Osteoblast (primary cell): Measurements from ENCODE around the gene FAM180A. TPM values are rescaled to one million over a fixed set of nuclear protein-coding genes. Genes with fewer than 3 reads are reported as not detected.
"Not testable (repeated sequence)": the region's sequence is repeated elsewhere in the genome, so short reads cannot be mapped to it uniquely, and the experiment has no call there.

ENCODE experiments used
- DNase-seq: peaks from one replicate; pipeline ENCODE4 v3.0.0; 2011; ENCODE audit warnings: low spot score, mixed read lengths; ENCODE audit not compliant: insufficient read length; ENCODE audit errors: missing footprints
- H2AFZ ChIP-seq: 2 replicates; pipeline ENCODE4 v1.6.0; 2011; ENCODE audit warnings: mild to moderate bottlenecking, low read length
- H3K27ac ChIP-seq: 2 replicates; pipeline ENCODE4 v1.5.1; 2011; ENCODE audit warnings: mild to moderate bottlenecking, low read depth, low read length, moderate library complexity
- H3K27me3 ChIP-seq: 2 replicates; pipeline ENCODE4 v1.6.0; 2012; ENCODE audit warnings: mild to moderate bottlenecking, control low read depth, inconsistent platforms, low read length, moderate library complexity; ENCODE audit not compliant: insufficient read depth
- H3K36me3 ChIP-seq: 2 replicates; pipeline ENCODE4 v1.5.1; 2011; ENCODE audit warnings: mild to moderate bottlenecking, low read length, control low read depth, moderate library complexity; ENCODE audit not compliant: insufficient read depth
- H3K4me1 ChIP-seq: 2 replicates; pipeline ENCODE4 v1.5.1; 2011; ENCODE audit warnings: mild to moderate bottlenecking, low read length, control low read depth, moderate library complexity; ENCODE audit not compliant: insufficient read depth
- H3K4me2 ChIP-seq: 2 replicates; pipeline ENCODE4 v1.6.0; 2011; ENCODE audit warnings: mild to moderate bottlenecking, low read length; ENCODE audit not compliant: insufficient read depth
- H3K4me3 ChIP-seq: fragments of 200-600 bp; sonication (generic); 3 replicates; pipeline ENCODE4 v1.5.1; 2012; ENCODE audit warnings: mild to moderate bottlenecking, low read length, inconsistent platforms; ENCODE audit not compliant: insufficient read depth
- H3K79me2 ChIP-seq: 2 replicates; pipeline ENCODE4 v1.6.0; 2012; ENCODE audit warnings: mild to moderate bottlenecking, low read length, control low read depth, inconsistent platforms; ENCODE audit not compliant: insufficient read depth
- H3K9me3 ChIP-seq: 2 replicates; pipeline ENCODE4 v1.5.1; 2011; ENCODE audit warnings: low read depth, low read length, control low read depth
- H4K20me1 ChIP-seq: 2 replicates; pipeline ENCODE4 v1.6.0; 2012; ENCODE audit warnings: mild to moderate bottlenecking, low read length, control low read depth; ENCODE audit not compliant: insufficient read depth
- total RNA-seq: library from RNA; depleted of rRNA; stranded (reverse); fragments of >200 nt; gene quantifications from 2 replicates; pipeline ENCODE4 v1.2.3, GENCODE V29; 2012
- TF ChIP-seq, protein P1 (sequence below): IDR thresholded peaks from 2 replicates; pipeline ENCODE4 v1.5.1; 2011; ENCODE audit warnings: mild to moderate bottlenecking, low read depth, low read length, moderate library complexity; ENCODE audit errors: extremely low read depth

The FAM180A gene
- total RNA-seq, 1 donor, result 23.5 TPM

DNA sequence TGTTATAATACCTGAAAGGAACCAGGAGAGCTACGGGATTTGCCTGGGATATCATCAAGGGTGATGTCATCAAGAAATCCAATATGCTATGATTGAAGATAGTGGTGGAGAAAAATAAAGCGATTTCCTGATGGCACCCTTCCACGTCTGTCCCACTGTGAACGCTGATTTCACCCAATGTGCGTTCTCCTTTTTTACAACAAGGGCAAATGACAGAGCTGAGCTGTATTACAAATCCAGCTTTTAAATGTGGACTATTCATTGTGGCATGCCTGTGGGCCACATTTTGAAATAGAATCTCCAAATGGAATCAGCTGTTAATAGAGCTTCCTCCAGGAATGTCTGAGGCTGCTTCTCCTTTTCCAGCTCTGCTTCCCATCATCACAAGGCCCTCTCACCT lies 43.9 kb downstream of the FAM180A start:
- no peak overlapping the region for H2AFZ ChIP-seq
- H3K27ac ChIP-seq, result no peak overlapping the region
- no peak for DNase-seq
- H3K36me3 ChIP-seq, result no peaks in the 10 kb centered on the region
- H3K9me3 ChIP-seq, result no peaks in the 10 kb centered on the region
- H3K4me1 ChIP-seq, result no peaks in the 10 kb centered on the region
- H3K4me2 ChIP-seq, result no peak overlapping the region
- no peaks in the 10 kb centered on the region for H3K79me2 ChIP-seq
- no peaks in the 10 kb centered on the region for H4K20me1 ChIP-seq
- TF ChIP-seq, protein P1, sequence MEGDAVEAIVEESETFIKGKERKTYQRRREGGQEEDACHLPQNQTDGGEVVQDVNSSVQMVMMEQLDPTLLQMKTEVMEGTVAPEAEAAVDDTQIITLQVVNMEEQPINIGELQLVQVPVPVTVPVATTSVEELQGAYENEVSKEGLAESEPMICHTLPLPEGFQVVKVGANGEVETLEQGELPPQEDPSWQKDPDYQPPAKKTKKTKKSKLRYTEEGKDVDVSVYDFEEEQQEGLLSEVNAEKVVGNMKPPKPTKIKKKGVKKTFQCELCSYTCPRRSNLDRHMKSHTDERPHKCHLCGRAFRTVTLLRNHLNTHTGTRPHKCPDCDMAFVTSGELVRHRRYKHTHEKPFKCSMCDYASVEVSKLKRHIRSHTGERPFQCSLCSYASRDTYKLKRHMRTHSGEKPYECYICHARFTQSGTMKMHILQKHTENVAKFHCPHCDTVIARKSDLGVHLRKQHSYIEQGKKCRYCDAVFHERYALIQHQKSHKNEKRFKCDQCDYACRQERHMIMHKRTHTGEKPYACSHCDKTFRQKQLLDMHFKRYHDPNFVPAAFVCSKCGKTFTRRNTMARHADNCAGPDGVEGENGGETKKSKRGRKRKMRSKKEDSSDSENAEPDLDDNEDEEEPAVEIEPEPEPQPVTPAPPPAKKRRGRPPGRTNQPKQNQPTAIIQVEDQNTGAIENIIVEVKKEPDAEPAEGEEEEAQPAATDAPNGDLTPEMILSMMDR, result no peak
- H3K4me3 ChIP-seq, result no peak overlapping the region
- H3K27me3 ChIP-seq, result no peaks in the 10 kb centered on the region

DNA sequence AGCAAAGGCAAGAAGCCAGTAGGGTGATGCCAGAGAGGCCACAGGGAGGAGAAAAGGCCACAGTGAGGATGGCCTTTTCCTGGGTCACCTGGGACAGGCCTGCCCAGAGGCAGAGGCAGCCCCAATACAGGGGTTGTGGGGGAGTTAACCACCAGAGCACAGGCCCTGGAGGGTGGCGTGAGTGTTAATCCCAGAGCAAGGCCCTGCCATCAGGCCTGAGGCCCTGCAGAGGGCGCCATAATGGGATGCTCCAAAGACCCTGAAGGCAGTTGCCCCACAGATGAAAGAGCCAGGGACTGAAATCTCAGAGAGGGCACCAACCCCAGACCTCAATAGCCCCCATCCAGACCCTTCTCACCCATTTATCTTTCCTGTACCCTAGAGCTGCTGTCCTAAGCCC lies 44.5 kb downstream of the FAM180A start:
- H4K20me1 ChIP-seq, result no peaks in the 10 kb centered on the region
- no peaks in the 10 kb centered on the region for H3K79me2 ChIP-seq
- no peak overlapping the region for H3K27ac ChIP-seq

DNA sequence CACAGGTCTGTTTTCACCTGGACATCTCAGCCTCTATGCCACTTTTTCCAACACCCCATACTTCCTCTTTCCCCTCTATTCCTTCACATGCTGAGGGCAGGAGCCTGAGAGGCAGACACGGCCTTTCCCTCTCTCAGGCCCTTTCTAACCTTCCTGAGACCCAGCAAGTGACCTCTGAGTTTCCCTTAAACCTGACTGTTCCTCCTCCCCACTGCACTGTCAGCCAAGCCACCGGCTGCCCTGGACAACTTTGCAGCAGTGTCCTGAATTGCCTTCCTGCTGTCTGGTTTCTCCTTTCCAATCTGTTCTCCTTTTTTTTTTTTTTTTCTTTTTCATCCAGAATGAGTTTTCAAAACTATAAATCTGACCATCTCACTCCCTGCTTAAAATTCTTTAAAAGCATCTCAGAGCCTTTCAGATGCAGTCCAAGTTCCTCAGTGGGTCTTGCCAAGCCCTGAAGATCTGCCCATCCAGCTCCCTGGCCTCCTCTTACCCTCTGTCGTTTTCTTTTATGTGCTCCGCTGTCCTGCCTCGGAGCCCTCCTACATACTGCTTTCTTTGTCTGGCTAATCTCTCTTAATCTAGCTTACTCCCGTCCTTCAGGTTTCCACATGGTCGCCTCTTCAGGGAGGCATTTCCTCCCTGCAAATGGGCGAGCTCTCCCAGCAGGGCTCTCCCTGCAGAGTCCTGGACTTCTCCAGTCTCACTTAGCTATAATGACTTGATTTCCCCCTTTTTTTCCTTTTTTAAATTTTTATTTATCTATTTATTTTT lies 51.1 kb downstream of the FAM180A start:
- Histone ChIP-seq H3K27me3 (no peaks in the 10 kb centered on the region), H2AFZ (no peak overlapping the region), H3K4me1 (peaks cover under 1% of the 10 kb centered on the region), H3K79me2 (no peaks in the 10 kb centered on the region), H3K4me3 (no peak overlapping the region), H3K36me3 (no peaks in the 10 kb centered on the region), H3K27ac (no peak overlapping the region), H3K4me2 (no peak overlapping the region), H4K20me1 (no peaks in the 10 kb centered on the region), H3K9me3 (no peaks in the 10 kb centered on the region)
- DNase-seq, result no peak
- TF ChIP-seq, protein P1, result no peak

More for the DNA sequence above, 44.5 kb downstream of the FAM180A start:
- Histone ChIP-seq H3K9me3 (no peaks in the 10 kb centered on the region), H3K4me2 (no peak overlapping the region), H3K4me3 (no peak overlapping the region), H2AFZ (no peak overlapping the region), H3K36me3 (no peaks in the 10 kb centered on the region), H3K27me3 (no peaks in the 10 kb centered on the region), H3K4me1 (no peaks in the 10 kb centered on the region)
- DNase-seq, result peak; percentile 62
- TF ChIP-seq, protein P1, result peak; percentile 44

DNA sequence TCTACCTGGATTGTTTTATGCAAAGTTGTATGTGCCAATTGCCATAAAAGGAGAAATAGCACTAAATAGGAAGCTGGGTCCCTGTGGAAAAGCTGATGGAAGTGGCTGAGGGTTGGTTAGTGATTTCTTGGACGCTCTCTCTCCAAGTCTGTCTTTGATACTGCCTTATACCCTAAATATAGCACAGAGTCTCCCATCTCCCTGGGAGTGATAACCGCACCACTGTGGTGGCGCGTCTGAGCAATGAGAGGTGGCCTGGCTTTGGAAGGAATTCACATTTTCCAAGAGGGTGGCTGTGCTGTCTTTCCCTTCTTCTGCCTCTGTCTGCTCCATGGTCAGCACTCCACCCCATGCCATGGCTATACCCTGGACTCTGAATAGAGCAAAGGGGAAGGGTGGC lies 55.1 kb downstream of the FAM180A start:
- no peak for DNase-seq
- H3K79me2 ChIP-seq, result no peaks in the 10 kb centered on the region
- no peaks in the 10 kb centered on the region for H3K36me3 ChIP-seq
- H3K4me3 ChIP-seq, result no peak overlapping the region
- no peak overlapping the region for H3K27ac ChIP-seq
- no peaks in the 10 kb centered on the region for H4K20me1 ChIP-seq
- H3K4me2 ChIP-seq, result no peak overlapping the region
- H3K4me1 ChIP-seq, result peaks cover 16% of the 10 kb centered on the region
- H3K9me3 ChIP-seq, result no peaks in the 10 kb centered on the region
- TF ChIP-seq, protein P1, result no peak
- H3K27me3 ChIP-seq, result no peaks in the 10 kb centered on the region
- no peak overlapping the region for H2AFZ ChIP-seq

DNA sequence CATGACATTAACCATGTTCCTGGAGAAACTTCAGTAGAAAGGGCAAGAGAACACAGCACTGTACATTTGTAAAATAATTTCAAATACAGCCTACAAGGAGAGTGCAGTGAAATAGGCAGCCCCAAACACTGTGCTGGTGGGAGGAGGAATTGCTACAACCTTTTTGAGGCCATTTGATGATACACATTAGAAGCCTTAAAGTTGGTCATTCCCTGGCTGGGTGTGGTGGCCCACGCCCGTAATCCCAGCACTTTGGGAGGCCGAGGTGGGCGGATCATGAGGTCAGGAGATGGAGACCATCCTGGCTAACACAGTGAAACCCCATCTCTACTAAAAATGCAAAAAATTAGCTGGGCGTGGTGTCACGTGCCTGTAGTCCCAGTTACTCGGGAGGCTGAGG lies 56.0 kb downstream of the FAM180A start:
- H3K4me2 ChIP-seq, H2AFZ ChIP-seq, DNase-seq, H3K79me2 ChIP-seq, H3K36me3 ChIP-seq, H4K20me1 ChIP-seq, H3K27me3 ChIP-seq, H3K9me3 ChIP-seq, H3K4me3 ChIP-seq: not testable (repeated sequence)
- Histone ChIP-seq H3K27ac (peak overlapping the region; percentile 72), H3K4me1 (peaks cover 16% of the 10 kb centered on the region)
